Measurements from ENCODE around the gene PCMT1. TPM values are rescaled to one million over a fixed set of nuclear protein-coding genes. Genes with fewer than 3 reads are reported as not detected.

Gene PCMT1
- total and polyA plus RNA-seq, 2 of the 13 experiments (the other 11 are each of a cell fraction or from before 2014, with no cell fraction given): 112 to 169 TPM

- TF ChIP-seq ZNF383 (CRISPR knock-in tag; IDR thresholded peaks at IDR 0.05; ENCODE audit: borderline replicate concordance): no peak
- TF ChIP-seq GPBP1L1 (CRISPR knock-in tag; IDR thresholded peaks at IDR 0.05): no peak
- no peak for TF ChIP-seq ZNF460 (CRISPR knock-in tag; IDR thresholded peaks at IDR 0.05; ENCODE audit: borderline replicate concordance)
- TF ChIP-seq NAIF1 (CRISPR knock-in tag; IDR thresholded peaks at IDR 0.05; ENCODE audit: borderline replicate concordance): no peak
- TF ChIP-seq HNF1A (IDR thresholded peaks at IDR 0.05; ENCODE audit: low read depth): no peak
- TF ChIP-seq HNF1A (CRISPR knock-in tag; IDR thresholded peaks at IDR 0.05; ENCODE audit: borderline replicate concordance): no peak; the same call in 1 of the 2 replicates
- TF ChIP-seq ATF7-NPFF (CRISPR knock-in tag; IDR thresholded peaks at IDR 0.05; ENCODE audit: low read depth): no peak
- TF ChIP-seq ATRX (CRISPR knock-in tag; IDR thresholded peaks at IDR 0.05; ENCODE audit: borderline replicate concordance): no peak
- TF ChIP-seq ZMYM3 (CRISPR knock-in tag; IDR thresholded peaks at IDR 0.05): no peak
- no peak for TF ChIP-seq IRF2 (CRISPR knock-in tag; IDR thresholded peaks at IDR 0.05)
- no peak for TF ChIP-seq ATF7 (IDR thresholded peaks at IDR 0.05)
- TF ChIP-seq ATF7 (CRISPR knock-in tag; IDR thresholded peaks at IDR 0.05): no peak
- TF ChIP-seq ZNF788 (CRISPR knock-in tag; IDR thresholded peaks at IDR 0.05; ENCODE audit: borderline replicate concordance): 0 out of 2 replicates have a peak, but pooled peaks have one; percentile 50
- TF ChIP-seq ZBTB26 (CRISPR knock-in tag; IDR thresholded peaks at IDR 0.05; ENCODE audit: borderline replicate concordance): no peak; the same call in 1 of the 2 replicates
- no peak; the same call in 1 of the 2 replicates for TF ChIP-seq ZNF317 (CRISPR knock-in tag; IDR thresholded peaks at IDR 0.05)
- no peak for TF ChIP-seq ZMYM2 (CRISPR knock-in tag; IDR thresholded peaks at IDR 0.05)
- no peak for TF ChIP-seq CREB1 (IDR thresholded peaks at IDR 0.05)
- TF ChIP-seq CREB1 (CRISPR knock-in tag; IDR thresholded peaks at IDR 0.05): no peak
- no peak for TF ChIP-seq CHCHD3 (CRISPR knock-in tag; IDR thresholded peaks at IDR 0.05)
- TF ChIP-seq POLR2G (IDR thresholded peaks at IDR 0.05; ENCODE audit: low read depth, low read length): no peak; the same call in 1 of the 2 replicates
- no peak for TF ChIP-seq ZBTB42 (CRISPR knock-in tag; IDR thresholded peaks at IDR 0.05)
- TF ChIP-seq BORCS8-MEF2B (CRISPR knock-in tag; IDR thresholded peaks at IDR 0.05): no peak
- TF ChIP-seq TRIM24 (CRISPR knock-in tag; IDR thresholded peaks at IDR 0.05): no peak
- 0 out of 2 replicates have a peak, but pooled peaks have one; percentile 67 for TF ChIP-seq HNRNPL (IDR thresholded peaks at IDR 0.05; ENCODE audit: low read depth, low read length)
- TF ChIP-seq BRF2 (CRISPR knock-in tag; IDR thresholded peaks at IDR 0.05): no peak
These were observed 632 bp downstream of the PCMT1 start (continued) for GRCh38 chr6:149750136-149750609.
